ENCODE results near the gene FAM228A. TPM values are rescaled to one million over a fixed set of nuclear protein-coding genes. Genes with fewer than 3 reads are reported as not detected.
"Not testable (repeated sequence)": the region's sequence is repeated elsewhere in the genome, so short reads cannot be mapped to it uniquely, and the experiment has no call there.

Gene FAM228A
- total RNA-seq: 3.9 TPM

GRCh38 chr2:24174851-24175277 lies at the start of gene FAM228A:
Gene FAM228A, plus strand, starts transcription at chr2:24175053. Its CDS starts 428 bp downstream, at chr2:24175481.
- intact Hi-C loops (cut with DNase I): no loop called here
- ATAC-seq (no peak), DNase-seq (ENCODE audit: low spot score) (no peak)

- intact Hi-C loops (cut with DNase I): no loop called here
- ATAC-seq (no peak), DNase-seq (ENCODE audit: low spot score) (no peak)
These were observed 48.9 kb upstream of the FAM228A start for GRCh38 chr2:24125956-24126355.

- DNase-seq (ENCODE audit: low spot score) (no peak), ATAC-seq (no peak)
- intact Hi-C loops (cut with DNase I): no loop called here
These were observed 42.3 kb upstream of the FAM228A start for GRCh38 chr2:24132543-24132942.

GRCh38 chr2:24140305-24140704 lies 34.5 kb upstream of the FAM228A start:
- intact Hi-C loops (cut with DNase I); DNase-seq (ENCODE audit: low spot score); ATAC-seq: not testable (repeated sequence)

GRCh38 chr2:24147364-24147763 lies 27.5 kb upstream of the FAM228A start:
- DNase-seq (ENCODE audit: low spot score): no peak
- intact Hi-C loops (cut with DNase I): no loop called here
- ATAC-seq: no peak

- DNase-seq (ENCODE audit: low spot score): no peak
- no peak for ATAC-seq
- intact Hi-C loops (cut with DNase I): no loop called here
These were observed 22.2 kb upstream of the FAM228A start for GRCh38 chr2:24152413-24153197.

- no peak for ATAC-seq
- intact Hi-C loops (cut with DNase I): no loop called here
- DNase-seq (ENCODE audit: low spot score): no peak
These were observed 21.4 kb upstream of the FAM228A start for GRCh38 chr2:24153478-24153877.

- ATAC-seq (no peak), DNase-seq (ENCODE audit: low spot score) (no peak)
- intact Hi-C loops (cut with DNase I): no loop called here
These were observed 16.7 kb upstream of the FAM228A start for GRCh38 chr2:24158131-24158530.

GRCh38 chr2:24159708-24160107 lies 15.1 kb upstream of the FAM228A start:
- DNase-seq (ENCODE audit: low spot score) (no peak), ATAC-seq (no peak)
- intact Hi-C loops (cut with DNase I): no loop called here

GRCh38 chr2:24160761-24161160 lies 14.1 kb upstream of the FAM228A start:
- ATAC-seq (no peak), DNase-seq (ENCODE audit: low spot score) (no peak)
- intact Hi-C loops (cut with DNase I): no loop called here

- ATAC-seq: no peak
- intact Hi-C loops (cut with DNase I): no loop called here
- DNase-seq (ENCODE audit: low spot score): no peak
These were observed 12.4 kb upstream of the FAM228A start for GRCh38 chr2:24162494-24162893.

GRCh38 chr2:24163186-24163585 lies 11.7 kb upstream of the FAM228A start:
- intact Hi-C loops (cut with DNase I): no loop called here
- ATAC-seq: no peak
- no peak for DNase-seq (ENCODE audit: low spot score)

GRCh38 chr2:24163601-24164000 lies 11.3 kb upstream of the FAM228A start:
- intact Hi-C loops (cut with DNase I): no loop called here
- no peak for DNase-seq (ENCODE audit: low spot score)
- ATAC-seq: no peak

- intact Hi-C loops (cut with DNase I): no loop called here
- ATAC-seq (peak; percentile 53), DNase-seq (ENCODE audit: low spot score) (no peak)
These were observed 10.4 kb upstream of the FAM228A start for GRCh38 chr2:24164416-24164973.

GRCh38 chr2:24169023-24169422 lies 5.8 kb upstream of the FAM228A start:
- intact Hi-C loops (cut with DNase I): no loop called here
- DNase-seq (ENCODE audit: low spot score): no peak
- ATAC-seq: no peak

GRCh38 chr2:24175631-24176187 lies 856 bp downstream of the FAM228A start:
- ATAC-seq: no peak
- no peak for DNase-seq (ENCODE audit: low spot score)
- intact Hi-C loops (cut with DNase I): no loop called here

- ATAC-seq (no peak), DNase-seq (ENCODE audit: low spot score) (no peak)
- intact Hi-C loops (cut with DNase I): no loop called here
These were observed 1.5 kb downstream of the FAM228A start for GRCh38 chr2:24176326-24176725.

GRCh38 chr2:24179683-24180082 lies 4.8 kb downstream of the FAM228A start:
- intact Hi-C loops (cut with DNase I): no loop called here
- ATAC-seq: no peak
- DNase-seq (ENCODE audit: low spot score): no peak

- DNase-seq (ENCODE audit: low spot score) (no peak), ATAC-seq (no peak)
- intact Hi-C loops (cut with DNase I): no loop called here
These were observed 7.0 kb downstream of the FAM228A start for GRCh38 chr2:24181849-24182248.

- no peak for ATAC-seq
- DNase-seq (ENCODE audit: low spot score): no peak
- intact Hi-C loops (cut with DNase I): no loop called here
These were observed 7.7 kb downstream of the FAM228A start for GRCh38 chr2:24182507-24182906.
